ENCODE results near the gene RPS6KA5.

DNA sequence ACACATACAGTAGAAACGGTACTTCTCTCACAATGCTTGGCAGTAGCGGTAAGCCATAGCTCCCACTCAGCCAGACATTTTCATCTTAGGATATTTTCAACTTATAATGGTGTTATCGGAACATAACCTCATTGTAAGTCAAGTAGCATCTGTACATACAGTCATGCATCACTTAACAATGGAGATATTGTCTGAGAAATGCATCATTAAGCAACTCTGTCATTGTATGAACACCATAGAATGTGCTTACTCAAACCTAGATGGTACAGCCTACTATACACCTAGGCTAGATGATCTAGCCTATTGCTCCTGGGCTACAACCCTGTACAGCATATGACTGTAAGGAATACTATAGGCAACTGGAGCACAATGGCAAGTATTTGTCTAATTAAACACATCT lies 40.8 kb downstream of the RPS6KA5 start:
- TF ChIP-seq POLR2AphosphoS5 (IDR thresholded peaks at IDR 0.05; ENCODE audit: low read depth): no peak
- TF ChIP-seq, protein P1, sequence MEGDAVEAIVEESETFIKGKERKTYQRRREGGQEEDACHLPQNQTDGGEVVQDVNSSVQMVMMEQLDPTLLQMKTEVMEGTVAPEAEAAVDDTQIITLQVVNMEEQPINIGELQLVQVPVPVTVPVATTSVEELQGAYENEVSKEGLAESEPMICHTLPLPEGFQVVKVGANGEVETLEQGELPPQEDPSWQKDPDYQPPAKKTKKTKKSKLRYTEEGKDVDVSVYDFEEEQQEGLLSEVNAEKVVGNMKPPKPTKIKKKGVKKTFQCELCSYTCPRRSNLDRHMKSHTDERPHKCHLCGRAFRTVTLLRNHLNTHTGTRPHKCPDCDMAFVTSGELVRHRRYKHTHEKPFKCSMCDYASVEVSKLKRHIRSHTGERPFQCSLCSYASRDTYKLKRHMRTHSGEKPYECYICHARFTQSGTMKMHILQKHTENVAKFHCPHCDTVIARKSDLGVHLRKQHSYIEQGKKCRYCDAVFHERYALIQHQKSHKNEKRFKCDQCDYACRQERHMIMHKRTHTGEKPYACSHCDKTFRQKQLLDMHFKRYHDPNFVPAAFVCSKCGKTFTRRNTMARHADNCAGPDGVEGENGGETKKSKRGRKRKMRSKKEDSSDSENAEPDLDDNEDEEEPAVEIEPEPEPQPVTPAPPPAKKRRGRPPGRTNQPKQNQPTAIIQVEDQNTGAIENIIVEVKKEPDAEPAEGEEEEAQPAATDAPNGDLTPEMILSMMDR (IDR thresholded peaks at IDR 0.05; ENCODE audit: insufficient read depth, low read length): no peak
- TF ChIP-seq, protein P2, sequence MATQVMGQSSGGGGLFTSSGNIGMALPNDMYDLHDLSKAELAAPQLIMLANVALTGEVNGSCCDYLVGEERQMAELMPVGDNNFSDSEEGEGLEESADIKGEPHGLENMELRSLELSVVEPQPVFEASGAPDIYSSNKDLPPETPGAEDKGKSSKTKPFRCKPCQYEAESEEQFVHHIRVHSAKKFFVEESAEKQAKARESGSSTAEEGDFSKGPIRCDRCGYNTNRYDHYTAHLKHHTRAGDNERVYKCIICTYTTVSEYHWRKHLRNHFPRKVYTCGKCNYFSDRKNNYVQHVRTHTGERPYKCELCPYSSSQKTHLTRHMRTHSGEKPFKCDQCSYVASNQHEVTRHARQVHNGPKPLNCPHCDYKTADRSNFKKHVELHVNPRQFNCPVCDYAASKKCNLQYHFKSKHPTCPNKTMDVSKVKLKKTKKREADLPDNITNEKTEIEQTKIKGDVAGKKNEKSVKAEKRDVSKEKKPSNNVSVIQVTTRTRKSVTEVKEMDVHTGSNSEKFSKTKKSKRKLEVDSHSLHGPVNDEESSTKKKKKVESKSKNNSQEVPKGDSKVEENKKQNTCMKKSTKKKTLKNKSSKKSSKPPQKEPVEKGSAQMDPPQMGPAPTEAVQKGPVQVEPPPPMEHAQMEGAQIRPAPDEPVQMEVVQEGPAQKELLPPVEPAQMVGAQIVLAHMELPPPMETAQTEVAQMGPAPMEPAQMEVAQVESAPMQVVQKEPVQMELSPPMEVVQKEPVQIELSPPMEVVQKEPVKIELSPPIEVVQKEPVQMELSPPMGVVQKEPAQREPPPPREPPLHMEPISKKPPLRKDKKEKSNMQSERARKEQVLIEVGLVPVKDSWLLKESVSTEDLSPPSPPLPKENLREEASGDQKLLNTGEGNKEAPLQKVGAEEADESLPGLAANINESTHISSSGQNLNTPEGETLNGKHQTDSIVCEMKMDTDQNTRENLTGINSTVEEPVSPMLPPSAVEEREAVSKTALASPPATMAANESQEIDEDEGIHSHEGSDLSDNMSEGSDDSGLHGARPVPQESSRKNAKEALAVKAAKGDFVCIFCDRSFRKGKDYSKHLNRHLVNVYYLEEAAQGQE (IDR thresholded peaks at IDR 0.05; ENCODE audit: insufficient replicate concordance, low read depth): no peak
- TF ChIP-seq SPI1 (IDR thresholded peaks at IDR 0.05; ENCODE audit: borderline replicate concordance, low read depth): no peak
- TF ChIP-seq GABPA (IDR thresholded peaks at IDR 0.05; ENCODE audit: low read depth): no peak

Data from HL-60 (cell line).